Ishikawa (cell line): ENCODE data around the gene ORM2.

Source experiments
- FOXM1 ChIP-seq: IDR thresholded peaks from 2 replicates; pipeline ENCODE4 v1.6.1; 2012; ENCODE audit warnings: low read depth, borderline replicate concordance
- TF ChIP-seq, protein P1 (sequence below): IDR thresholded peaks from 2 replicates; pipeline ENCODE4 v1.6.1; 2012; ENCODE audit warnings: low read depth, mild to moderate bottlenecking
- TF ChIP-seq, protein P2 (sequence below): IDR thresholded peaks from 2 replicates; pipeline ENCODE4 v1.6.1; 2012

DNA sequence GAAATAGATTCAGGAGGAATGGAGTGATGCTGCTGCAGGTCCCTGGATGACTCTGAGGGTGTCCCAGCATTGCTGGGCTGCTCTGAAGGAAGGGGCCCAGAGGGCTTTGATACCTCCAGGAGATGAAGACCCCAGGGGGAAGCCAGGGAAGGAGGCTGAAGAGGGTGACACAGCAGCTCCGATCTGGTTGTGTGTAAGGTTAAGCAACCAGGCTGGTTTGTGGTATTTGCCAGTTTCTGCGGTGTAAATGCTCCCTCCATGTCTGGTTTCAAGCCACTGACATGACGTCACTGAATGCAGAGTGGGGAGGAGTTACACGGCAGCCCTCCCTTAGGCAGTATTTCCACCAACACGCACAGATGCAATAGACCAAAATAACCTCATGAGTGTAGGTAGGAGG, 46.7 kb upstream of the ORM2 start:
- TF ChIP-seq, protein P1, sequence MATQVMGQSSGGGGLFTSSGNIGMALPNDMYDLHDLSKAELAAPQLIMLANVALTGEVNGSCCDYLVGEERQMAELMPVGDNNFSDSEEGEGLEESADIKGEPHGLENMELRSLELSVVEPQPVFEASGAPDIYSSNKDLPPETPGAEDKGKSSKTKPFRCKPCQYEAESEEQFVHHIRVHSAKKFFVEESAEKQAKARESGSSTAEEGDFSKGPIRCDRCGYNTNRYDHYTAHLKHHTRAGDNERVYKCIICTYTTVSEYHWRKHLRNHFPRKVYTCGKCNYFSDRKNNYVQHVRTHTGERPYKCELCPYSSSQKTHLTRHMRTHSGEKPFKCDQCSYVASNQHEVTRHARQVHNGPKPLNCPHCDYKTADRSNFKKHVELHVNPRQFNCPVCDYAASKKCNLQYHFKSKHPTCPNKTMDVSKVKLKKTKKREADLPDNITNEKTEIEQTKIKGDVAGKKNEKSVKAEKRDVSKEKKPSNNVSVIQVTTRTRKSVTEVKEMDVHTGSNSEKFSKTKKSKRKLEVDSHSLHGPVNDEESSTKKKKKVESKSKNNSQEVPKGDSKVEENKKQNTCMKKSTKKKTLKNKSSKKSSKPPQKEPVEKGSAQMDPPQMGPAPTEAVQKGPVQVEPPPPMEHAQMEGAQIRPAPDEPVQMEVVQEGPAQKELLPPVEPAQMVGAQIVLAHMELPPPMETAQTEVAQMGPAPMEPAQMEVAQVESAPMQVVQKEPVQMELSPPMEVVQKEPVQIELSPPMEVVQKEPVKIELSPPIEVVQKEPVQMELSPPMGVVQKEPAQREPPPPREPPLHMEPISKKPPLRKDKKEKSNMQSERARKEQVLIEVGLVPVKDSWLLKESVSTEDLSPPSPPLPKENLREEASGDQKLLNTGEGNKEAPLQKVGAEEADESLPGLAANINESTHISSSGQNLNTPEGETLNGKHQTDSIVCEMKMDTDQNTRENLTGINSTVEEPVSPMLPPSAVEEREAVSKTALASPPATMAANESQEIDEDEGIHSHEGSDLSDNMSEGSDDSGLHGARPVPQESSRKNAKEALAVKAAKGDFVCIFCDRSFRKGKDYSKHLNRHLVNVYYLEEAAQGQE = no peak
- TF ChIP-seq, protein P2, sequence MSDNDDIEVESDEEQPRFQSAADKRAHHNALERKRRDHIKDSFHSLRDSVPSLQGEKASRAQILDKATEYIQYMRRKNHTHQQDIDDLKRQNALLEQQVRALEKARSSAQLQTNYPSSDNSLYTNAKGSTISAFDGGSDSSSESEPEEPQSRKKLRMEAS = no peak
- TF ChIP-seq FOXM1 = no peak
